ENCODE measurements around the gene SHH. TPM values are rescaled to one million over a fixed set of nuclear protein-coding genes. Genes with fewer than 3 reads are reported as not detected.

The SHH gene
- total and polyA plus RNA-seq, 2 of the 4 experiments (the other 2 are of a cell fraction) = under 0.01 to 0.03 TPM

GRCh38 chr7:155750255-155751125, 61.8 kb downstream of the SHH start:
- no peak overlapping the region for H3K14ac ChIP-seq (replicated peaks; ENCODE audit: low read depth, low read length)
- in situ Hi-C loops (cut with MboI; ENCODE audit: low sequenced_read_pairs) = loop anchor here (10.0 to 25.0 kb wide), 2 partner anchors 146 to 363 kb away; no protein-coding TSS in a partner anchor
- no peak overlapping the region for H2BK15ac ChIP-seq (ENCODE audit: low read depth, low read length)
- H3K9me1 ChIP-seq (ENCODE audit: insufficient read depth, low read length) = peaks cover 16% of the 10 kb centered on the region; the same call in 1 of the 2 replicates
- no peak overlapping the region for H3K27ac ChIP-seq (ENCODE audit: insufficient read depth, low read length)
- H2AK5ac ChIP-seq (ENCODE audit: low read depth, low read length) = no peak overlapping the region
- H2AFZ ChIP-seq (replicated peaks; ENCODE audit: low read length, poor library complexity) = no peak overlapping the region
- WGBS, 2 experiments (ENCODE audit: extremely low coverage in 2 of 2, insufficient read length in 1 of 2) = no CpG with 5 or more reads among the region's 5 CpGs
- H4K5ac ChIP-seq (ENCODE audit: low read depth, low read length) = no peak overlapping the region
- ChIA-PET POLR2A (ENCODE audit: unreplicated experiment) (no interaction called here), CTCF (no interaction called here)
- H2BK120ac ChIP-seq (ENCODE audit: low read depth, low read length) = no peak overlapping the region
- no peak for TF ChIP-seq CHD1 (IDR thresholded peaks at IDR 0.05; ENCODE audit: low read depth, low read length)
- TF ChIP-seq RCOR1 (IDR thresholded peaks at IDR 0.05; ENCODE audit: insufficient replicate concordance, low read length) = no peak
- TF ChIP-seq ELK1 (IDR thresholded peaks at IDR 0.05; ENCODE audit: borderline replicate concordance, low read depth, low read length) = no peak
- TF ChIP-seq SMC3 (IDR thresholded peaks at IDR 0.05; ENCODE audit: low read depth, low read length) = no peak
- no peak for TF ChIP-seq FOS (IDR thresholded peaks at IDR 0.05; ENCODE audit: low read depth, low read length)
- no peak for TF ChIP-seq USF2 (IDR thresholded peaks at IDR 0.05; ENCODE audit: low read depth, low read length)
- no peak for TF ChIP-seq CEBPB (IDR thresholded peaks at IDR 0.05; ENCODE audit: low read depth, low read length)
- no peak for TF ChIP-seq POLR2A (IDR thresholded peaks at IDR 0.05; ENCODE audit: low read depth, low read length)
- TF ChIP-seq MAFK (IDR thresholded peaks at IDR 0.05; ENCODE audit: low read depth, low read length) = no peak
- TF ChIP-seq MAZ (IDR thresholded peaks at IDR 0.05; ENCODE audit: borderline replicate concordance, low read depth, low read length) = no peak
- no peak for TF ChIP-seq MXI1 (IDR thresholded peaks at IDR 0.05; ENCODE audit: borderline replicate concordance, low read depth, low read length)
- TF ChIP-seq RFX5 (IDR thresholded peaks at IDR 0.05; ENCODE audit: low read depth, low read length) = no peak
- TF ChIP-seq RAD21 (IDR thresholded peaks at IDR 0.05; ENCODE audit: low read length) = no peak
- TF ChIP-seq CTCF (conservative IDR thresholded peaks at IDR 0.05; ENCODE audit: low read depth, low read length) = no peak
- no peak overlapping the region for H3K4ac ChIP-seq (ENCODE audit: low read depth, low read length)
- no peak overlapping the region for H2AK9ac ChIP-seq (replicated peaks; ENCODE audit: low read depth, low read length, poor library complexity)
- no peak overlapping the region for H3K4me2 ChIP-seq (ENCODE audit: low read depth, low read length)
- peaks cover 14% of the 10 kb centered on the region for H3K36me3 ChIP-seq (ENCODE audit: control insufficient read depth, insufficient read depth, low read length)
- H4K8ac ChIP-seq (ENCODE audit: low read depth in 2 of 2, low read length in 2 of 2) = no peak overlapping the region
- H2BK20ac ChIP-seq (ENCODE audit: low read depth, low read length) = no peak overlapping the region
- H3K23ac ChIP-seq (ENCODE audit: low read depth, low read length) = no peak overlapping the region; the same call in 1 of the 2 replicates
- no peak overlapping the region for H3K18ac ChIP-seq (ENCODE audit: low read depth, low read length)
- no peak for DNase-seq
- no peak overlapping the region for H2BK5ac ChIP-seq (ENCODE audit: low read depth, low read length, poor library complexity, severe bottlenecking)
- intact Hi-C loops (cut with micrococcal nuclease) = no loop called here
- BruUV-seq (replicated peaks) = no TSS peak
- H3K27me3 ChIP-seq (ENCODE audit: control insufficient read depth, insufficient read depth, low read length) = no peaks in the 10 kb centered on the region
- no peak overlapping the region for H3K4me3 ChIP-seq (ENCODE audit: insufficient read depth, low read depth, low read length)
- no peak overlapping the region for H4K91ac ChIP-seq (ENCODE audit: insufficient read depth, low read depth, low read length)
- H4K20me1 ChIP-seq (ENCODE audit: insufficient read depth, low read length) = peaks cover 43% of the 10 kb centered on the region
- dilution Hi-C loops (cut with HindIII; ENCODE audit: low sequenced_read_pairs, unreplicated experiment) = no loop called here
- H3K4me1 ChIP-seq (ENCODE audit: control insufficient read depth, insufficient read depth, low read length) = 0 out of 2 replicates have a peak, but pooled peaks cover 2% of the 10 kb centered on the region
- no peaks in the 10 kb centered on the region for H3K9me3 ChIP-seq (ENCODE audit: control insufficient read depth, insufficient read depth, low read length)
- no peak overlapping the region for H3K9ac ChIP-seq (ENCODE audit: low read depth, low read length)
- H3K79me1 ChIP-seq (ENCODE audit: low read depth in 1 of 2, low read length in 2 of 2) = peaks cover 24 to 66% of the 10 kb centered on the region in 2 experiments
- ATAC-seq (ENCODE audit: low read depth) = no peak
- no peak overlapping the region for H3K56ac ChIP-seq (ENCODE audit: extremely low read depth, insufficient read depth, low read length)
